ENCODE results near the gene TREM1. TPM values are rescaled to one million over a fixed set of nuclear protein-coding genes. Genes with fewer than 3 reads are reported as not detected.
"Not testable (repeated sequence)": the region's sequence is repeated elsewhere in the genome, so short reads cannot be mapped to it uniquely, and the experiment has no call there.

The TREM1 gene
- total RNA-seq, 1 experiment from 2014 or later: not detected

- DNase-seq (ENCODE audit: low read depth): no peak
Measured at GRCh38 chr6:41263267-41263666, 23.2 kb downstream of the TREM1 start.

GRCh38 chr6:41262401-41262800 lies 24.1 kb downstream of the TREM1 start:
- no peak for DNase-seq (ENCODE audit: low read depth)

GRCh38 chr6:41258196-41258493 lies 28.3 kb downstream of the TREM1 start:
- DNase-seq (ENCODE audit: low read depth): no peak

GRCh38 chr6:41257369-41258195 lies 28.9 kb downstream of the TREM1 start:
- DNase-seq (ENCODE audit: low read depth): peak; percentile 57

DNA sequence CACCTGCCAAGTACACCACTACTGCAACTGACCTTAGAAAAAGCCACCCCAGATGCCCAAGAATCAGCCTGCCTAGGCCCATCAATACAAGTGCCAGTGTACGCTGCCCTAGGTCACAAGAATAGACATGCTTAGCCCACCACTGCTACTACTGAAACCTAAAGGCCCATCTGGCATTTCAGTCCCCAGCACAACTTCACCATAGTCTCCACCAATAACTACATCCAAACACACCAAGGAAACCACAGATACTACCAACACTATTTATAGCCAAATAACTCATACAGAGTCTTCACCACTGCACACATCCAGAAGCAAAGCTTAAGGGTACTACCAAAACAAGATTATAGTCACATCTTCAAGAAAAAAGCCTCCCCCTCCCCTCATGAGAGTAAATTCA lies 30.1 kb downstream of the TREM1 start:
- DNase-seq (ENCODE audit: low read depth): no peak

DNA sequence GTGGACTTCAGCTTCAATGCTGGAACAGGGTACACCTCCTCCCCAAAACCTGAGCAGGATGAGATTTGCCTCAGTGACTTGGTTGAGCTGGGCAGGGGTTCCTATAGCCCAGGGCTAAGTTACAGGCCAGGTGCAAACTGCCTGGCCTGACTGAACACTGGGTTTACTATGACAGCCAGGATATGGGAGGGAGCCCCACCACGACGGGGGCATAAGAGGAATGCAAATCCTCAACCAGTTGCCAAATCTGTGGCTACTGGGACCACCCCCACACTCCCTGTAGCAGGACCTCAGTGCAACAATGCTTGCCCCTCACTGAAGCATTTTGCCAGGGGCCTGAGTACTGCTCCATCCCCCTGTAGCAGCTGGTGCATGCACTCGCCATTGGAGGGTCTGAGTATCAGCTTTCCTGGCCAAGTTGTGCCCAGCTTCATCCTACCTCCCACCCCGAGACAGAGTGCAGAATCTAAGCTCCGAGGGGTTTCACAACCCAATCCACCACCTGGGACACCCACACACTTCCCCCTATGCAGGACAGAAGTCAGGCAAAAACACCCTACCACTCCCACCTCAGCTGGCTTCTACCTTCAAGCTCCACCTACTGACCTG lies 30.7 kb downstream of the TREM1 start:
- DNase-seq (ENCODE audit: low read depth): no peak

GRCh38 chr6:41255110-41255509 lies 31.4 kb downstream of the TREM1 start:
- no peak for DNase-seq (ENCODE audit: low read depth)

DNA sequence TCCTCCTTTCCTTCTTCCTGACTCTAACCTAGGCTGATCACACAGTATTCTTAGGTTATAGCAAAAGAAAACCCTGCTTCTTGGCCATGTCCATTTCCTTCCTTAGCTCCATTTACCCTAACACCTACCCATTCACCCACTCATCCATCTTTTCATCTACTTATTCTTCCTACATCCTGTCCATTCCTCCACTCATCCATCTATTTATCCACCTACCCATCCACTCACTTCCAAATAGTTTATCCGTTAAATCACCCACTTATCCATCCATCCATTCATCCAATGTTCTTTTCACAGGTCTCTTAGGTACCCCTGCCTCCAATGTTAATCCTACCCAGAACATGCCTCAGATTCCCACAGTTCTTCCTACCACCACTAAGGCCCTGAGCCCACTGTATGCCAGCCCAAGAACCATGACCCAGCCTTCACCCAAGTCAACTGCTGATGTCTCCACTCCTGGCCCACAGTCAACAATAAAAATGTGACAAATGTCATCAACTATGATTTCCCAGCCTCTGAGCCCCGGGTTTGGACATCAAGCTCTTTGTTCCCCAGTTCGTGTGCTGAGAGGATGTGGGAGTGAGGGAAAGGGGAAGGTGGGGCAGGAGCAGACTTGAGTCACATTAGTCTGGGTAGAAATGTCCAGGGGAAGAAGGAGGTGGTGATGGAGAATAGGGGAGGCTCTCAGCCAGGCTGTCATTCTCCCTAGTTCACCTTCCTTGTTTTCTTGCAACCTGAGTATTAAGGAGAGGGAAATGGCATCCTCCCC lies 33.9 kb downstream of the TREM1 start:
- no peak for DNase-seq (ENCODE audit: low read depth)

GRCh38 chr6:41247882-41248705 lies 38.4 kb downstream of the TREM1 start:
- DNase-seq (ENCODE audit: low read depth): no peak

DNA sequence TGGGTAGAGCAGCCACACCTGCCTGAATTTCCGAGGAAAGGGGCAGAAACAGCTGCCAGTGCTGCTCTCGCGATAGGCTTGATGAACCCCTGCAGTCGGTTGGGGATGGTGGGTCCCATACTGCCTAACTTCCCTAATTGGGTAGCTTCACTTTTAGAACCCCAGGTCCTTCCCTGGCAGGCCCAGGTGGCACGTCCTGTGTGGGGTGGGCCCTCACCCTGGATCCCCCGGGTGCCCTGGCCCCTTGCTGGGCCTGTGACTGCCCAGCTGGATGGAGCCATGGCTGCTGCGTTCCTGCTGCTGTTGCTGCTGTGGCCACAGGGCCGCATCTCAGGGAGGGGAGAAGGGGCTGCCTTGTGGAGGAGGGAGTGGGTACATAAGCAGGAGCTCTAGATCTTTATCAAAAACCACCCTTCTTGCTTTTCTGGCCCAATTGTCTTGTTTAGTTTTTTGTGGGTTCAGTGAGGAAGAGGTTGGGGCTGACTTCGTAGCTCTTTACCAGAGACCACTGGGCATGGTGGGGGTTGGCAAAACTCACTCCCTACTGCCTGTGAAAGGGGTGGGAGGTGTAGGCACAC lies 39.1 kb downstream of the TREM1 start:
- DNase-seq (ENCODE audit: low read depth): no peak

DNA sequence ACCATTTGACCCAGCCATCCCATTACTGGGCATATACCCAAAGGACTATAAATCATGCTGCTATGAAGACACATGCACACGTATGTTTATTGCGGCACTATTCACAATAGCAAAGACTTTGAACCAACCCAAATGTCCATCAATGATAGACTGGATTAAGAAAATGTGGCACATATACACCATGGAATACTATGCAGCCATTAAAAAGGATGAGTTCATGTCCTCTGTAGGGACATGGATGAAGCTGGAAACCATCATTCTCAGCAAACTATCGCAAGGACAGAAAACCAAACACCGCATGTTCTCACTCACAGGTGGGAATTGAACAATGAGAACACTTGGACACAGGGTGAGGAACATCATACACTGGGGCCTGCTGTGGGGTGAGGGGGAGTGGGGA lies 40.0 kb downstream of the TREM1 start:
- DNase-seq (ENCODE audit: low read depth): not testable (repeated sequence)

- no peak for DNase-seq (ENCODE audit: low read depth)
Measured at GRCh38 chr6:41239467-41240159, 46.9 kb downstream of the TREM1 start.

DNA sequence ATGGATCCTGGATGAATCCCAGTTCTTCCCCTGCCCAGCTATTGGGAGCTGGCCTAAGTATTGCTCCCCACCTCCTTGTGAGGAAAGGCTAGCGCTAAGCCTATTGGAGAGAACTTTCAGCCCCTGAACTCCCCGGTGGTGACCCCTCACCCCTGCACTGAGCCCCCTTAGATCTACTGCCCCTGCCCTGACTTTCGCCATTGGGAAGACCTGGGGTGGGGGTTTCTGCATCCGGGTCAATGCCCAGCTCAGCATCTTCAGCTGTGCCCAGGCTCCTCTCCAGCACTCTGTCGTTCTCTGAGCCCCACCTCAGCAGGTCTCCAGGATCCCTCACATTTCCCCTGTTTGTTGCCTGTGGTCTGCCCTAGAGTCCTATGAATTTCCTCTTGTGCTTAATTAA lies 49.4 kb downstream of the TREM1 start:
- DNase-seq (ENCODE audit: low read depth): no peak

- no peak for DNase-seq (ENCODE audit: low read depth)
Measured at GRCh38 chr6:41236276-41236675, 50.2 kb downstream of the TREM1 start.

DNA sequence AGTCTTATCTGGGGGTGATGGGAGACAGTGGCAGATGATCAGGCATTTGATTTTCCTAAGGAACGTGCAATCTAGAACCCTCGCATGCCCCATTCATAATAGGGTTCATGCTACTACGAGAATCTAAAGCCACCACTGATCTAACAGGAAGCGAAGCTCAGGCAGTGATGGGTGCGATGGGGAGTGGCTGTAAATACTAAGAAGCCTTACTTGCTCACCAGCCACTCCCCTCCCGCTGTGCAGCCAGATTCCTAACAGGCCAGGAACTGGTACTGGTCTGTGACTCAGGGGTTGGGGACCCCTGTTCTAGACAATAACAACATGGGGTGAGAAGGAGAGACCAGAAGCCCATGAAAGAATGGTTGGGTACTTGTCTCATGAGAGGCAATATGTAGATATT lies 53.8 kb downstream of the TREM1 start:
- DNase-seq (ENCODE audit: low read depth): no peak

DNA sequence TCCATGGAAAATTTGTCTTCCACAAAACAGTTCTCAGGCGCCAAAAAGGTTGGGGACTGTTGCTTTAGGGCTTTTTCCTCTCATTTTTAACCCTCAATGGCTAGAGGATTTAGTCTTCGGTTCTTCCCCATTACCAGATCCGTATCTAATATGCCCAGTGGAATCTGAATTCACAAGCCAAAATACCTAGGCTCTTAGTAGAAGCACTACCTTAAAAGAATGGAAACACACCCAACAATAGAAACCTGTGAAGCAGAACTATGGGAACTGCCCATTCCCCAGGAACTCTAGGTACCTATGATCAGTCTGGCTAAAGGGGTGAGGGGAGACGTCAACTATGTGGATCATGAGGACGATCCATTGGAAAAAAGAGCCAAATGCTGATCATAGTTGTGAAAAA lies 55.2 kb downstream of the TREM1 start:
- no peak for DNase-seq (ENCODE audit: low read depth)

GRCh38 chr6:41229721-41230120 lies 56.8 kb downstream of the TREM1 start:
- DNase-seq (ENCODE audit: low read depth): no peak

DNA sequence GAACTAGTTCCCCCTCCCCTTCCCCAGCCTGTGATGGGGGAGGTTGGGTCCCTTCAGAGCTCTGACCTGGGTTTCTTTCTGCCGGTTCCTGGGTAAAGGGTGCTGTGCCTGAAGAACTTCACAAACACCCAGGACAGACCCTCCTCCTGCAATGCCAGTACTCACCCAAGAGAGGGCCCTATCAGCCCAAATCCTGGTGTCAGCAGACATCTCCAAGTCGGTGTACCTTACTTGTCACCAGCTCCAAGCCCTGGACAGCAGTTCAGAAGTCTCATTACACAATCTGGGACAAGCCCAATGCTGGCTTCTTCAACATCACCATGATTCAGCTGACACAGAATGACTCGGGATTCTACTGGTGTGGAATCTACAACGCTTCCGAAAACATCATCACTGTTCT lies 57.9 kb downstream of the TREM1 start:
- no peak for DNase-seq (ENCODE audit: low read depth)

GRCh38 chr6:41228096-41228495 lies 58.4 kb downstream of the TREM1 start, which contains the start of gene TREML4:
Gene TREML4 (plus strand): TSS chr6:41228349. CDS start chr6:41228428, 79 bp downstream.
- DNase-seq (ENCODE audit: low read depth): no peak

DNA sequence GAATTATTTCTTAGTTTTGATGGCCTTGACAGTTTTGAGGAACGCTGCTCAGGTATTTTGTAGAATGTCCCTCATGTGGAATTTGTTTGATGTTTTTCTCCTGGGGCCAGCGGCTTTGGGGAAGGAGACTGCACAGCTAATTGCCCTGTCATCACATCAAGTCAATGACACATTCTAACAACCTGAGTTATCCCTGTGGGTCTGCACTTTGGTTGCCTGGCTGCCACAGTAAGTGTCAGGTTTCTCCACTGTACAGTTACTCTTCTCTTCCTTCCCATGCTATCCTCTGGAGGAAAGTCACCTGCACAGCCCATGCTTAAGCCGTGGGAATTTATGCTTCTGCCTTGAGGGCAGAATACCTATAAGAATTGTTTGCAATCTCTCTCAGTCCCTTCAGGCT lies 59.7 kb downstream of the TREM1 start:
- no peak for DNase-seq (ENCODE audit: low read depth)

DNA sequence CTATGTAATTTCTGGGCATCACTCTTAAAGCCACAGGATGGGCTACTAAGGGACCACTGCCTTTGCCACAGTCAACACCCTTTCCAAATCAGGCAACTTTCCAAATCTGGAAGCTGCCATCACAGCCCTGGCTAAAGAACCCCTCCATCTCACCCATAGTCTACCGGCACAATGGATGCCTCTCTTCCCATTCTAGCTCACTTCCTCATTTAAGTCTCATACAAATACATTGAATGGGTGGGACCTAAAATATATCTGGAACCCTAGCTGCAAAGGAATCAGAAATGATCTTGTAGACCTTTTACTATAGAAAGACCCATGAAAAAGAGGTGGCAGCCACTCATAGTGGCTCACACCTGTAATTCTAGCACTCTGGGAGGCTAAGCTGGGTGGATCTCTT lies 61.7 kb downstream of the TREM1 start:
- DNase-seq (ENCODE audit: low read depth): no peak
